AG09319 (cell line): Measurements from ENCODE around the gene CHST13.

Experiments
- DNase-seq: peaks from one replicate; pipeline ENCODE4 v3.0.0-alpha.2; 2010; ENCODE audit warnings: low read depth; ENCODE audit errors: extremely low read depth
- CTCF ChIP-seq: IDR thresholded peaks from 2 replicates; pipeline ENCODE4 v1.5.1; 2011; ENCODE audit warnings: low read depth, mild to moderate bottlenecking, inconsistent platforms, low read length, moderate library complexity

CHST13 gene

GRCh38 chr3:126488886-126489569, 34.9 kb upstream of the CHST13 start:
- TF ChIP-seq CTCF = no peak
- no peak for DNase-seq

GRCh38 chr3:126490619-126491018, 33.3 kb upstream of the CHST13 start:
- TF ChIP-seq CTCF = no peak
- DNase-seq = no peak

- DNase-seq = no peak
- TF ChIP-seq CTCF = no peak
Measured at GRCh38 chr3:126491221-126492013, 32.5 kb upstream of the CHST13 start.

- no peak for DNase-seq
- no peak for TF ChIP-seq CTCF
Measured at GRCh38 chr3:126493051-126493450, 30.9 kb upstream of the CHST13 start.

- DNase-seq = no peak
- TF ChIP-seq CTCF = no peak
Measured at GRCh38 chr3:126493739-126494138, 30.2 kb upstream of the CHST13 start.

- no peak for TF ChIP-seq CTCF
Measured at GRCh38 chr3:126494204-126494969, 29.6 kb upstream of the CHST13 start.

GRCh38 chr3:126494970-126495230, 29.1 kb upstream of the CHST13 start:
- DNase-seq = no peak
- no peak for TF ChIP-seq CTCF

More at GRCh38 chr3:126494204-126494969, 29.6 kb upstream of the CHST13 start:
- no peak for DNase-seq
